Measurements from ENCODE around the gene HECTD1.

GRCh38 chr14:31080056-31080455, 127.5 kb downstream of the HECTD1 start:
- TF ChIP-seq CTCF (IDR thresholded peaks at IDR 0.05), result no peak
- no peak for TF ChIP-seq POLR2A (IDR thresholded peaks at IDR 0.05)

All from testis (tissue), 2 donors.